Rectal smooth muscle tissue (tissue), 1 donor: ENCODE data around the gene TMEM270.

Experiments
- H3K27ac ChIP-seq: one replicate; pipeline ENCODE4 v1.7.0; 2013; ENCODE audit warnings: low read depth, low read length, inconsistent platforms
- H3K27me3 ChIP-seq: one replicate; pipeline ENCODE4 v1.7.0; 2013; ENCODE audit warnings: low read length; ENCODE audit not compliant: control insufficient read depth, insufficient read depth
- H3K36me3 ChIP-seq: one replicate; pipeline ENCODE4 v1.7.0; 2013; ENCODE audit warnings: low read length; ENCODE audit not compliant: control insufficient read depth, insufficient read depth
- H3K4me1 ChIP-seq: one replicate; pipeline ENCODE4 v1.7.0; 2013; ENCODE audit warnings: low read length; ENCODE audit not compliant: control insufficient read depth, insufficient read depth
- H3K4me3 ChIP-seq: one replicate; pipeline ENCODE4 v1.7.0; 2013; ENCODE audit warnings: low read length
- H3K9ac ChIP-seq: one replicate; pipeline ENCODE4 v1.7.0; 2013; ENCODE audit warnings: low read length

TMEM270 gene

GRCh38 chr7:73901231-73901822 lies 40.4 kb downstream of the TMEM270 start:
- no peak overlapping the region for H3K27ac ChIP-seq
- no peaks in the 10 kb centered on the region for H3K36me3 ChIP-seq
- H3K4me3 ChIP-seq, result no peak overlapping the region
- no peaks in the 10 kb centered on the region for H3K4me1 ChIP-seq
- H3K27me3 ChIP-seq, result no peaks in the 10 kb centered on the region
- H3K9ac ChIP-seq, result no peak overlapping the region

- H3K27ac ChIP-seq, result no peak overlapping the region
- no peak overlapping the region for H3K4me3 ChIP-seq
- H3K9ac ChIP-seq, result no peak overlapping the region
- no peaks in the 10 kb centered on the region for H3K27me3 ChIP-seq
- no peaks in the 10 kb centered on the region for H3K36me3 ChIP-seq
- H3K4me1 ChIP-seq, result no peaks in the 10 kb centered on the region
Measured at GRCh38 chr7:73901823-73902597, 41.1 kb downstream of the TMEM270 start.

DNA sequence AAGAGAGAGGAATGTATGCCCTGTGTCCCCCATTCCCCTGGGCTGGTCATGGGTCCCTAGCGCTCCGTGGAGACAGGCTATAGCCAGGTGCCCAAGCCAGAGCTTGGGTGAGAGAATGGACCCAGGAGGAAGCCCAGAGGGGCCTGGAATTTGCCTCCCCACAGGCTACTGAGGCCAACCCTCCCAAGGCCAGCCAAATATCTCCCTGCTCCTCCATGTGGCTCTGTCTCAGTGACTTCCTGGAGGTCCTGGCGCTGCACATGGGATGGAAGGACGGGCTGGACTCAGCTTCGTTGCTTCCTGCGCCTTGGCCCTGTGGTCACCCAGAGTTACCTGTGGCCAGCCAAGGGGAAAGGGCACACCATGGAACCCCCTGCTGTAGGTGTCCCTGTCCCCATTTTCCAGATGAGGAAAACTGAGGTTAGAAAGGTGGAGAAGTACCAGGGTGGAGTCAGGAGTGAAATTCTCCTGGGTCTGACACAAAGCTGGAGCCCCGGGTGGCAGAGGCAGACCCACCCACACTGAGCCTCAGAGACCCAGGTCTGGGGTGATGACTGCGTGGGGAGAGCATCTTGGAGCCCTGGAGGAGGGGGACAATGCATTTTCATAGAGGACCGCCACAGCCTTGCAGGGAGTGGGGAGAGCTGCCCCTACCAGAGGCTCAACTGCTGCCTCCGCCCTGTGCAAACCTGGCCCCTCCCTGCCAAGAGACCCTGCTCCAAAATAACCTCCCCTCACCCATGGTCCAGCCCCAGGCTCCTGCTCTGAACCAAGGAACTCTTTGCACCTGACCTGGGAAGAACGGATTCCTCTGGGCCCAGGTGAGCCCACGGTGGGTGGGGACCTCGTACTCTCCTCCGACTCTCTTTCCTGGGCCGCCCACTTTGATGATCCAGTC lies 42.6 kb downstream of the TMEM270 start:
- Histone ChIP-seq H3K27ac (no peak overlapping the region), H3K36me3 (no peaks in the 10 kb centered on the region), H3K27me3 (no peaks in the 10 kb centered on the region), H3K4me1 (no peaks in the 10 kb centered on the region), H3K4me3 (no peak overlapping the region), H3K9ac (no peak overlapping the region)

GRCh38 chr7:73904219-73905137 lies 43.5 kb downstream of the TMEM270 start:
- Histone ChIP-seq H3K36me3 (no peaks in the 10 kb centered on the region), H3K27me3 (no peaks in the 10 kb centered on the region), H3K4me1 (no peaks in the 10 kb centered on the region), H3K4me3 (no peak overlapping the region), H3K27ac (no peak overlapping the region), H3K9ac (no peak overlapping the region)

GRCh38 chr7:73905360-73905759 lies 44.4 kb downstream of the TMEM270 start:
- Histone ChIP-seq H3K4me3 (no peak overlapping the region), H3K27ac (no peak overlapping the region), H3K27me3 (no peaks in the 10 kb centered on the region), H3K9ac (no peak overlapping the region), H3K36me3 (no peaks in the 10 kb centered on the region), H3K4me1 (no peaks in the 10 kb centered on the region)

DNA sequence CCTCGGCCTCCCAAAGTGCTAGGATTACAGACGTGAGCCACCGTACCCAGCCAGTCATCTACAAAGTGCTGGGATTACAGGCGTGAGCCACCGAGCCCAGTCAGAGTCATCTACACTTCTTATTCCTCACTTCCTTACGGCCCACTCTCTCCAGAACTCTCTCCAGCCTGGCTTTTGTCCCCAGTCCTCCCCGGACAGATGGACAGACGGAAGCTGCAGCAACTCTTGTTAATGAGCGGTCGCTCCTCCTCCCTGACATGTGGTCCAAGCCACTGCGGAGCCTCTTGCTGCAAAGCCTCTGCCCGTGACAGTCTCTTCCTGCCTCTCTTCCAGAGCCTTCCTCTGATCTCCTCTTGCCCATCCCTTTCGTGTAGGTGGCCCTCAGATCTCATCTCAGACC lies 45.9 kb downstream of the TMEM270 start:
- Histone ChIP-seq H3K36me3 (no peaks in the 10 kb centered on the region), H3K27me3 (no peaks in the 10 kb centered on the region), H3K4me1 (no peaks in the 10 kb centered on the region), H3K9ac (no peak overlapping the region), H3K27ac (no peak overlapping the region), H3K4me3 (no peak overlapping the region)

- Histone ChIP-seq H3K4me3 (no peak overlapping the region), H3K9ac (no peak overlapping the region), H3K4me1 (no peaks in the 10 kb centered on the region), H3K36me3 (no peaks in the 10 kb centered on the region), H3K27ac (no peak overlapping the region), H3K27me3 (no peaks in the 10 kb centered on the region)
Measured at GRCh38 chr7:73907554-73908122, 46.7 kb downstream of the TMEM270 start.

DNA sequence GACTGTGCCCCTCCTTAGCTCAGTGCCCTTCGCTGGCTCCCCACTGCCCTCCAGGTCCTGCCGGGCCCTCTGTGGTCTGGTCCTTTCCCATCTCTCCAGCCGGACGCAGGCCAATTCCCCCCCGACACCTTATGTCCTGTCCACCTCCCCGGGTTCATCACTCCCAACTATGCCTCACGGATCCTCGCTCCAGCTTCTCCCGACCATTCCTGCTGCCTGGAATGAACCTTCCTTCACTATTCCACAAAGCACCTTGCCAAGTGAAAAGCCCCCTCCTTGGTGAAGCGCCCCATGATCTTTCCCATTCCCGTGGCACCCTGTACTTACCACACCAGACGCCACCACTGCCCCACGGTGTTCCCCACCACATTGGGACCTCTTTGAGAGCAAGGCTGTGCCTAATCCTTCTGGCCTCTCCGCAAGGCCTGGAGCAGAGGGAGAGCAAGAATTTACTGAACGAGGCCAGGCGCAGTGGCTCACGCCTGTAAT lies 47.2 kb downstream of the TMEM270 start:
- H3K4me1 ChIP-seq, result no peaks in the 10 kb centered on the region
- H3K9ac ChIP-seq, result no peak overlapping the region
- H3K27ac ChIP-seq, result no peak overlapping the region
- H3K4me3 ChIP-seq, result no peak overlapping the region
- H3K36me3 ChIP-seq, result no peaks in the 10 kb centered on the region
- H3K27me3 ChIP-seq, result no peaks in the 10 kb centered on the region

- no peaks in the 10 kb centered on the region for H3K27me3 ChIP-seq
- H3K9ac ChIP-seq, result no peak overlapping the region
- no peaks in the 10 kb centered on the region for H3K36me3 ChIP-seq
- no peaks in the 10 kb centered on the region for H3K4me1 ChIP-seq
- no peak overlapping the region for H3K4me3 ChIP-seq
- no peak overlapping the region for H3K27ac ChIP-seq
Measured at GRCh38 chr7:73909051-73909941, 48.3 kb downstream of the TMEM270 start.

DNA sequence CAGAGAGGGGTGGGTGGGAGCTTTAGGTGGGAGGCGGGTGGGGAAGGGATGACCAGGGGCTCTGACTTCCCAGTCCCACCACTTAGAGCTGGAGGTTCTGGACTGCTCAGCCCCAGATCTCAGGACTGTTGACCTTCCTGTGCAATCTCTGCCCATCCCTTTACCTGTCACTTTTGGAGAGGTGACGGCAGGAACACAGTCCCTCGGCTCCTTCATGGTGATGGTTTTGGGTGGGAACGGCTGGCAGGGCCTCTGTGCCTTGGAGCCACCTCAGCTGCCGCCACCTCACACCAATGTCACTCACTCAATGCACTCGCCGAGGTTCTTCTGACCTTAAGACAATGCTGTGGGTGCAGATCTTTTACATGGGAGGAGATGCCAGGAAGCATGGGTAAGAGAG lies 49.0 kb downstream of the TMEM270 start:
- no peak overlapping the region for H3K9ac ChIP-seq
- no peaks in the 10 kb centered on the region for H3K36me3 ChIP-seq
- H3K27ac ChIP-seq, result no peak overlapping the region
- H3K4me1 ChIP-seq, result no peaks in the 10 kb centered on the region
- no peaks in the 10 kb centered on the region for H3K27me3 ChIP-seq
- no peak overlapping the region for H3K4me3 ChIP-seq

DNA sequence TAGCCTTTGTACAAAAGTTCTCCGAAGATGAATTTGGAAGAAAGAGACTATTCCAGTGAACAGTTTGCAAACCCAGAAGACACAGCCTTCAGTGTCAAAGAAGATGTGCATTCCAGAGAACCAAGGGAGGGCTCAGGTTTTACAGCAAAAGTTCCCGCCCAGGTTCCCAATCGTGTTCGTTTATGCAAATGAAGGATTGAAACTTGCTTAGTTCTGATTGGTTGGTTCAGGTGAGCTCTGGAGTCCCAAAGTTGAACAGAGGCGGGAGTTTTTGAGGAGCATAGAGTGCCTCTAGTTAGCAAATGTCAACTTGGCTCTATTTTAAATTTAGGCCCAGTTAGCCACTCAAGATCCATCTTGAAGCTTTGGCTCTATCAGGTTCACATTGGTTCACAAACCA lies 51.3 kb downstream of the TMEM270 start:
- H3K27me3 ChIP-seq, result no peaks in the 10 kb centered on the region
- H3K4me3 ChIP-seq, result no peak overlapping the region
- no peak overlapping the region for H3K27ac ChIP-seq
- no peak overlapping the region for H3K9ac ChIP-seq
- H3K36me3 ChIP-seq, result no peaks in the 10 kb centered on the region
- H3K4me1 ChIP-seq, result no peaks in the 10 kb centered on the region
